K562 (cell line): ENCODE data around the gene SRP9. TPM values are rescaled to one million over a fixed set of nuclear protein-coding genes. Genes with fewer than 3 reads are reported as not detected.

ENCODE experiments used
- BMI1 ChIP-seq: fragments of 150-350 bp; IDR thresholded peaks from 2 replicates; pipeline ENCODE4 v1.6.1; 2014; ENCODE audit warnings: low read length
- CBX1 ChIP-seq: sonication (generic); IDR thresholded peaks from 2 replicates; pipeline ENCODE4 v1.6.1; 2016; ENCODE audit warnings: antibody characterized with exemption, low read depth, mild to moderate bottlenecking
- FOXK2 ChIP-seq, 2 experiments: fragments of 450-650 bp; IDR thresholded peaks in 1 of 2; conservative IDR thresholded peaks in 1 of 2; 2 replicates each; pipeline ENCODE4 v1.6.1; 2016; ENCODE audit warnings: low read depth in 2 of 2, mild to moderate bottlenecking in 1 of 2
- ILF3 ChIP-seq: fragments of 450-650 bp; IDR thresholded peaks from 2 replicates; pipeline ENCODE4 v1.6.1; 2018; ENCODE audit warnings: antibody characterized with exemption, mild to moderate bottlenecking, moderate library complexity, borderline replicate concordance
- PCBP1 ChIP-seq: fragments of 200-400 bp; formaldehyde crosslinking; IDR thresholded peaks from 2 replicates; pipeline ENCODE4 v1.6.1; 2018; ENCODE audit warnings: mild to moderate bottlenecking, low read depth, low read length; ENCODE audit not compliant: poor library complexity, severe bottlenecking
- RBBP5 ChIP-seq: fragments of 200-600 bp; sonication (generic); IDR thresholded peaks from 2 replicates; pipeline ENCODE4 v1.6.1; 2012; ENCODE audit warnings: borderline replicate concordance, mild to moderate bottlenecking, low read length, control low read depth, inconsistent platforms; ENCODE audit not compliant: insufficient read depth, poor library complexity, severe bottlenecking
- ZNF644 ChIP-seq: fragments of 200-800 bp; sonication (Bioruptor generic); IDR thresholded peaks from 2 replicates; pipeline ENCODE4 v1.6.1; 2016; ENCODE audit warnings: low read depth, missing genetic modification characterization, missing compliant biosample characterization
- polyA plus RNA-seq, 8 experiments: library from polyadenylated mRNA; depleted of rRNA in 4 of 8; stranded (reverse) in 5 of 8; unstranded in 3 of 8; fragments of >200 nt; fragmentation: Nextera tagmentation in 2 of 8; fragmentation: Illumina TruSeq in 1 of 8; extraction: Ambion mirVana in 2 of 8; extraction: Trizol in 1 of 8; gene quantifications; 2 replicates each; pipeline versions ENCODE4 v1.2.1 to v1.2.3, GENCODE V29; 2011 to 2014; ENCODE audit warnings: inconsistent platforms in 1 of 8, missing spikeins in 1 of 8
- total RNA-seq, 7 experiments: library from RNA; depleted of rRNA in 6 of 7; stranded (reverse); fragments of >200 nt in 6 of 7; fragmentation: Illumina TruSeq in 2 of 7; extraction: Trizol in 2 of 7; gene quantifications; 2 replicates each; pipeline versions ENCODE4 v1.2.1 to v1.2.3, GENCODE V29; 2011 to 2021; ENCODE audit warnings: low replicate concordance in 1 of 7
- TF ChIP-seq, protein P1 (sequence below): sonication (generic); formaldehyde crosslinking; IDR thresholded peaks from 2 replicates; pipeline ENCODE4 v1.8.0; 2022; ENCODE audit warnings: mild to moderate bottlenecking, missing genetic modification reagents
- TF ChIP-seq, protein P2 (sequence below): fragments of 250-450 bp; sonication (Bioruptor Pico); IDR thresholded peaks from 2 replicates; pipeline ENCODE4 v1.6.1; 2021; ENCODE audit warnings: mild to moderate bottlenecking
- TF ChIP-seq, protein P3 (sequence below): sonication (generic); formaldehyde crosslinking; IDR thresholded peaks from 2 replicates; pipeline ENCODE4 v1.8.0; 2023; ENCODE audit warnings: mild to moderate bottlenecking, missing genetic modification reagents
- TF ChIP-seq, protein P4 (sequence below): sonication (generic); formaldehyde crosslinking; IDR thresholded peaks from 2 replicates; pipeline ENCODE4 v1.8.0; 2022; ENCODE audit warnings: missing genetic modification reagents, mild to moderate bottlenecking, borderline replicate concordance

The SRP9 gene
- total and polyA plus RNA-seq, 9 of the 15 experiments (the other 6 are each of a cell fraction or from before 2014, with no cell fraction given), result 273 to 1,892 (median 668) TPM

DNA sequence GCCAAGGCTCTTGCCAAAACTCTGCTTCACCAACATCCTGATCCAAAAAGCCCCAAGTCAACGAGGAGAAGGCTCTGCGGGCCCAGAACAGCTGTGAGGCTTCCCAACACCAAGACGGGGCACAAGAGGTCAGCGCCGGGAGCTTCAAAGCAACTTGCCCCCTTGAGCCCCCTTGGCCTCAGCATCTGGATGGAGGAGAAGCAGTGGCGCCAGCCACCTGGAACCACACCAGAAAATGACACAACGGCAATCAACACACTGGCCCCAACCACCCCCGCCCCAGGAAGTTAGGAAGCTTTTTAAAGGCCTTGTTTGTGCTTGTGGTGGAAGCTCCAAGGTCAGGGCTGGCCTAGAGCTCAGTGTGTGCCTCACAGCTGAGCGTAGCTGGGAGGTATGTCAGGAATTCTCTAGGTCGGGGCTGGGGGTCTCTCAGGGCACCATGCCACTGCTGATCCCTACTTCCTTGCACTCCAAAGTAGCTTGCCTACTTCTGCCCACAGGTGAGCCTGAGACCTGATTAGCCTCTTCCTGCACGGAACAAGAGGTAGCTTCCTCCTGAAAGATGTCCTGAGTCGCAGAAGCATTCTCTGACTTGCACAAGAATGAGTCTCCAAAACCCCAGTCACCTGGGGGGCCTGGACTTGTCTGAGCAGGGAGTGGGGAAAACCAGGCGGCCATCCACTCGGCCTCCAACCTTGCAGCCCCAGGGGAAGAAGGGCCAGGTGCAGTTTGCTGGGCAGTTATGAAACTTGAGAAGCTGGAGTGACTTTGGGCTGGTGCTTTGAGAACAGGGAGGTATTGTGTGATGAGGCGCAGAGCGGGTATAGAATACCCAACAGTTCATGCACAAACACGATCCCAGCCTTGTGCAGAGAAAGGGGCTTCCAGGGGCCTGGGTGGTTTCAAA is 9.7 kb upstream of the SRP9 start (continued):
- TF ChIP-seq, protein P1, sequence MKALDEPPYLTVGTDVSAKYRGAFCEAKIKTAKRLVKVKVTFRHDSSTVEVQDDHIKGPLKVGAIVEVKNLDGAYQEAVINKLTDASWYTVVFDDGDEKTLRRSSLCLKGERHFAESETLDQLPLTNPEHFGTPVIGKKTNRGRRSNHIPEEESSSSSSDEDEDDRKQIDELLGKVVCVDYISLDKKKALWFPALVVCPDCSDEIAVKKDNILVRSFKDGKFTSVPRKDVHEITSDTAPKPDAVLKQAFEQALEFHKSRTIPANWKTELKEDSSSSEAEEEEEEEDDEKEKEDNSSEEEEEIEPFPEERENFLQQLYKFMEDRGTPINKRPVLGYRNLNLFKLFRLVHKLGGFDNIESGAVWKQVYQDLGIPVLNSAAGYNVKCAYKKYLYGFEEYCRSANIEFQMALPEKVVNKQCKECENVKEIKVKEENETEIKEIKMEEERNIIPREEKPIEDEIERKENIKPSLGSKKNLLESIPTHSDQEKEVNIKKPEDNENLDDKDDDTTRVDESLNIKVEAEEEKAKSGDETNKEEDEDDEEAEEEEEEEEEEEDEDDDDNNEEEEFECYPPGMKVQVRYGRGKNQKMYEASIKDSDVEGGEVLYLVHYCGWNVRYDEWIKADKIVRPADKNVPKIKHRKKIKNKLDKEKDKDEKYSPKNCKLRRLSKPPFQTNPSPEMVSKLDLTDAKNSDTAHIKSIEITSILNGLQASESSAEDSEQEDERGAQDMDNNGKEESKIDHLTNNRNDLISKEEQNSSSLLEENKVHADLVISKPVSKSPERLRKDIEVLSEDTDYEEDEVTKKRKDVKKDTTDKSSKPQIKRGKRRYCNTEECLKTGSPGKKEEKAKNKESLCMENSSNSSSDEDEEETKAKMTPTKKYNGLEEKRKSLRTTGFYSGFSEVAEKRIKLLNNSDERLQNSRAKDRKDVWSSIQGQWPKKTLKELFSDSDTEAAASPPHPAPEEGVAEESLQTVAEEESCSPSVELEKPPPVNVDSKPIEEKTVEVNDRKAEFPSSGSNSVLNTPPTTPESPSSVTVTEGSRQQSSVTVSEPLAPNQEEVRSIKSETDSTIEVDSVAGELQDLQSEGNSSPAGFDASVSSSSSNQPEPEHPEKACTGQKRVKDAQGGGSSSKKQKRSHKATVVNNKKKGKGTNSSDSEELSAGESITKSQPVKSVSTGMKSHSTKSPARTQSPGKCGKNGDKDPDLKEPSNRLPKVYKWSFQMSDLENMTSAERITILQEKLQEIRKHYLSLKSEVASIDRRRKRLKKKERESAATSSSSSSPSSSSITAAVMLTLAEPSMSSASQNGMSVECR (CRISPR knock-in tag), result no peak
- no peak for TF ChIP-seq PCBP1
- no peak for TF ChIP-seq CBX1
- no peak for TF ChIP-seq FOXK2 (conservative IDR thresholded peaks at IDR 0.05 in 1 of 2, IDR thresholded peaks at IDR 0.05 in 1 of 2; ENCODE audit: low read depth in 2 of 2)
- no peak for TF ChIP-seq RBBP5
- TF ChIP-seq, protein P2, sequence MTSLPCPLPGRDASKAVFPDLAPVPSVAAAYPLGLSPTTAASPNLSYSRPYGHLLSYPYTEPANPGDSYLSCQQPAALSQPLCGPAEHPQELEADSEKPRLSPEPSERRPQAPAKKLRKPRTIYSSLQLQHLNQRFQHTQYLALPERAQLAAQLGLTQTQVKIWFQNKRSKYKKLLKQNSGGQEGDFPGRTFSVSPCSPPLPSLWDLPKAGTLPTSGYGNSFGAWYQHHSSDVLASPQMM (CRISPR knock-in tag), result no peak
- no peak for TF ChIP-seq ILF3
- TF ChIP-seq, protein P3, sequence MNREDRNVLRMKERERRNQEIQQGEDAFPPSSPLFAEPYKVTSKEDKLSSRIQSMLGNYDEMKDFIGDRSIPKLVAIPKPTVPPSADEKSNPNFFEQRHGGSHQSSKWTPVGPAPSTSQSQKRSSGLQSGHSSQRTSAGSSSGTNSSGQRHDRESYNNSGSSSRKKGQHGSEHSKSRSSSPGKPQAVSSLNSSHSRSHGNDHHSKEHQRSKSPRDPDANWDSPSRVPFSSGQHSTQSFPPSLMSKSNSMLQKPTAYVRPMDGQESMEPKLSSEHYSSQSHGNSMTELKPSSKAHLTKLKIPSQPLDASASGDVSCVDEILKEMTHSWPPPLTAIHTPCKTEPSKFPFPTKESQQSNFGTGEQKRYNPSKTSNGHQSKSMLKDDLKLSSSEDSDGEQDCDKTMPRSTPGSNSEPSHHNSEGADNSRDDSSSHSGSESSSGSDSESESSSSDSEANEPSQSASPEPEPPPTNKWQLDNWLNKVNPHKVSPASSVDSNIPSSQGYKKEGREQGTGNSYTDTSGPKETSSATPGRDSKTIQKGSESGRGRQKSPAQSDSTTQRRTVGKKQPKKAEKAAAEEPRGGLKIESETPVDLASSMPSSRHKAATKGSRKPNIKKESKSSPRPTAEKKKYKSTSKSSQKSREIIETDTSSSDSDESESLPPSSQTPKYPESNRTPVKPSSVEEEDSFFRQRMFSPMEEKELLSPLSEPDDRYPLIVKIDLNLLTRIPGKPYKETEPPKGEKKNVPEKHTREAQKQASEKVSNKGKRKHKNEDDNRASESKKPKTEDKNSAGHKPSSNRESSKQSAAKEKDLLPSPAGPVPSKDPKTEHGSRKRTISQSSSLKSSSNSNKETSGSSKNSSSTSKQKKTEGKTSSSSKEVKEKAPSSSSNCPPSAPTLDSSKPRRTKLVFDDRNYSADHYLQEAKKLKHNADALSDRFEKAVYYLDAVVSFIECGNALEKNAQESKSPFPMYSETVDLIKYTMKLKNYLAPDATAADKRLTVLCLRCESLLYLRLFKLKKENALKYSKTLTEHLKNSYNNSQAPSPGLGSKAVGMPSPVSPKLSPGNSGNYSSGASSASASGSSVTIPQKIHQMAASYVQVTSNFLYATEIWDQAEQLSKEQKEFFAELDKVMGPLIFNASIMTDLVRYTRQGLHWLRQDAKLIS (CRISPR knock-in tag), result no peak
- TF ChIP-seq, protein P4, sequence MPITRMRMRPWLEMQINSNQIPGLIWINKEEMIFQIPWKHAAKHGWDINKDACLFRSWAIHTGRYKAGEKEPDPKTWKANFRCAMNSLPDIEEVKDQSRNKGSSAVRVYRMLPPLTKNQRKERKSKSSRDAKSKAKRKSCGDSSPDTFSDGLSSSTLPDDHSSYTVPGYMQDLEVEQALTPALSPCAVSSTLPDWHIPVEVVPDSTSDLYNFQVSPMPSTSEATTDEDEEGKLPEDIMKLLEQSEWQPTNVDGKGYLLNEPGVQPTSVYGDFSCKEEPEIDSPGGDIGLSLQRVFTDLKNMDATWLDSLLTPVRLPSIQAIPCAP (CRISPR knock-in tag), result no peak
- no peak for TF ChIP-seq ZNF644 (tag)
- no peak for TF ChIP-seq BMI1
